Measurements from ENCODE around the gene MYLK4.

Gene MYLK4

DNA sequence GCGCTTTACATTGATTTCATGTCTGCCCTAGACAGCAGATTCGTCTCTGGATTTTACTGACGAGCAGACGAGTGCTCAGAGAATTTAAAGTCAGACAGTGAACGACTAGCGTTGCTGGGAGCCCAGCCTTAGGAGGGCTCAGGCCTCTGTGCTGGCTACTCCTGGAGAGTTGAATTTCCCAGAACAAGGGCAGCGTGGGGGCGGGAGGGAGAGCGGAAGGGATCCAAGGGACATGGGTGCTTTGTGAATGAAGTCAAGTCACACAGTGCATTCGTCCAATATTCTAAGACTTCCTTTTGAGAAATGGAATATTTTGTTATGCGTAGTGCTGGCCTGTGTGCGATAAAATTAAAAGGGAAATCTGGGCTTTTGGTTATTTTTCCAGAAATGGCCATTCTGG is 126.5 kb downstream of the MYLK4 start:
- DNase-seq, result no peak

DNA sequence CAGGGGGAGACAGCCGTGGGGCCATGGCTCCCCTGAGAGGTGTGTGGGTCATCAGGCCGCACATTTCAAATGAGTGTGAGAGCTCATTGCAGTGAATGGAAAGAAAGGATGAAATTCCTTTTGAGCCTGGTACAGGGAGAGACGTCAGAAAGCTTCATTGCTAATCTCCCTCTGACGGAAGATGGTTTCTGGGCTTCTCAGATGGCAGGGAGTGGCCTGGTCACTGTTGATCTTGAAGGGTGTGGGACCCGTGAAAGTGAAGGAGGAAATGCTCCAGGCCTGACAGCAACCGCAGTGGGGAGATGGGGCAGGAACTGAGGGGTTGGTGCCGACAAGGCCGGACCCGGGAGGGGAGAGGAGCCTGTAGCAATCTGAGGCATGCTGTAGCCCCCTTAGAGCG is 127.4 kb downstream of the MYLK4 start:
- no peak for DNase-seq

DNA sequence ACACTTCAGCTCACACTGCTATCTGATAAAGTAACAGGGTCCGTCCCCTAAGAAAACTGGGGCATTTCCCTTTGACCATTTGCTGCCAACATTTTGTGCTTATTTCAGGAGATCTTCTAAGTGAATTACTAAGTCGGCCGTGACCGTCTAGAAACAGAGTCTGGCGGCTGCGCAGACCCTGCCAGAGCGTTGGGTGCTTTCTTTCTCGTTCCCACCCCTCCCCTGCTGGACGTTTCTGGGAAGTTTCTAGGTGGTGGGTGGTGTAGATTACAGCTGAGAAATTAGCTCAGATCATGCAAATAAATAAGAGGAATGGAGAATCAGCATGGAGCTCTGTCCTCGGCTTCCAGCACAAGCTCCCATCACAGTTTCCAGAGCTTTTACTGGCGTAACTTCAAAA is 128.1 kb downstream of the MYLK4 start:
- DNase-seq, result no peak

DNA sequence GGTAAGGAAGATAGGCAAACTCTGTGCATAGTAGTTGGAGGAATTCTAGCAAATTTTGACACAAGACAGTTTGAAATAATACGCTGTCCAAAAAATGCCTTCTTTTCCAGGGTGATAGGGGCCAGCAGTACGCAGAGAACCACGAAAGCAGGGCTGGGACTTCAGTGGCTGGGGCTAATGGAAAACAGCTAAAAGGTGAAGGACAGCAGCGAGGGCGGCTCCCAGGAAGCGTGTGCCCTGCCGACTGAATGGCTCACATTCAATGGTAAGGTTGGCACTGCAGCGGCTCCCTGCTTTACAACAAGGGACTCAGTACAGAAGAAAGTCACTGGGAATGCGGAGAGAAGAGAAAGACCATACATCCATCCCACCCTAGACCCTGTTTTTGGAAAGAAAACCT is 131.1 kb downstream of the MYLK4 start:
- DNase-seq, result no peak

DNA sequence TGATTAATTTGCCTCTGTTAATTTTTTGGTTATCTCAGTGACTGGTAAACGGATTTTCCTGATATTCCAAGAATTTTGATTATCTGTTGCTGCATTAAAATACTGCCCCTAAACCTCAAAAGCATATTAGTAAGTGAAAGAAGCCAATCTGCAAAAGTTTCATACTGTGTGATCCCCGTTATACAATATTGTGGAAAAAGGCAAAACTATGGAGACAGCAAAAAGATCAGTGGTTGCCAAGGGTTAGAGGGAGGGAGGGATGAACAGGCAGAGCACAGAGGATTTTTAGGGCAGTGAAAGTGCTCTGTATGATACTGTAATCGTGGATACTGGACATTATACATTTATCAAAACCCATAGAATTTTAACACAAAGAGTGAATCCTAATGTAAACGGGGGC is 133.0 kb downstream of the MYLK4 start:
- no peak for DNase-seq

DNA sequence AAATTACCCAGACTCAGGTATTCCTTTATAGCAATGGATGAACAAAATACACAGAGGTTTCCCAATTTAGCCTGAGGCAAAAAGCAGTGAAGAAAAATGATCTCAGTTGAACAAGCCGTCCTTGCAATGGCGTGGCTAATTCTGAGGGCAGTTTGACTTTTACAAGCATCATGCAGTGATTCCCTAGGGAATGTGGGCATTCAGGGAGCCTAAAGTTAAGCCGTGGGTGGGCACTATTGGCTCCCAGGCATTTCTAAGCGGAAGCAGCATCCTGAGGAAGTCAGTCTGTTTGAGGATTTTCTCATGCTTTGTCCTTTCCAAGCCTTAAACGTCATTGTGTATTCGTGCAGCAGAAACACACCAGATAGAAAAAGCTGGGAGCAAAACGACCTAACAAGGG is 133.9 kb downstream of the MYLK4 start:
- no peak for DNase-seq

DNA sequence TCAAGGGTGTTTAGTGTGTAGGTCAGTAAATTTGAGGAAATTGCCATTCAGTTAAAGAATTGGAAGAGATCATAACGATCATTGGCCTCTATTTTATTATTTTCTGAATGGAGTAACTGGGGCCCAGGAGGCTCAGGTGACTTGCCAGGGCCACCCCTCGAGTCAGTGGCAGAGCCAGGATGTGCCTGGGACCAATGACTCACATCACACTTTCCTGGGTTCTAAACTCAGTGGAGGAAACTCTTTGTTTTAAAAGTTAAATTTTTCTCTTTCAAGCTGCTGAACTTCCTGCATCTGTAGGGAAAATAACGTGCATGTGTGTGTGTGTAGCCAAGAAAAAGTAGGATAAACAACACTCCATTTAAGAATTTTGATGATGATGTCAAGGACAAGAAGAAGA is 135.5 kb downstream of the MYLK4 start:
- no peak for DNase-seq

DNA sequence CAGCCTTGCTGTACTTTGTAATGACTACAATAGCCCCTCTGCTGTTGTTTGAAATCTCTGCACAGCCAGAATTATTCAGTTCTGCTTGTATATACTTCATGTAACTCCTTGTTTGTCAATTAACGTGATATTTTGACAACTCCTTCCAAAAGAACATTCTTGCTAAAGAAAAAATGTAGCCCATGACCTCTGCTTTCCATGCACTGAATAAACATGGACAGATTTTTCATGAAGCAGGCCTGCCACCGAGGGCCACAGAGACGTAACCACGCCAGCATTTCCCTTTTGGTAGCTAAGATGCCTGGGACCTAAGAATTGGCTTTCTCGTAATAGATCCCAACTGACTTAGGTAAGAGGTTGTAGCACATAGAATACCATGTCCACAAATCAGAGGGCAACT is 135.9 kb downstream of the MYLK4 start:
- no peak for DNase-seq

DNA sequence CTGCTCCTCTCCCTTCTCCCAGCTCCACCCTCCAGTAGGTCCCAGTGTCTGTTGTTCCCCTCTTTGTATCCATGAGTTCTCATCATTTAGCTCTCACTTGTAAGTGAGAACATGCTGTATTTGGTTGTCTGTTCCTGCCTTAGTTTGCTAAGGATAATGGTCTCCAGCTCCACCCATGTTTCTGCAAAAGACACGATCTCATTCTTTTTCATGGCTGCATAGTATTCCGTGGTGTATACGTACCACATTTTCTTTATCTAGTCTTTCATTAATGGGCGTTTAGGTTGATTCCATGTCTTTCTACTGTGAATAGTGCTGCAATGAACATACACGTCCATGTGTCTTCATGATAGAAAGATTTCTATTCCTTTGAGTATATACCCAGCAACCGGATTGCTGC is 136.6 kb downstream of the MYLK4 start:
- no peak for DNase-seq

Data from retina (tissue), 1 donor.